ENCODE data around the gene ARG2.

The ARG2 gene

DNA sequence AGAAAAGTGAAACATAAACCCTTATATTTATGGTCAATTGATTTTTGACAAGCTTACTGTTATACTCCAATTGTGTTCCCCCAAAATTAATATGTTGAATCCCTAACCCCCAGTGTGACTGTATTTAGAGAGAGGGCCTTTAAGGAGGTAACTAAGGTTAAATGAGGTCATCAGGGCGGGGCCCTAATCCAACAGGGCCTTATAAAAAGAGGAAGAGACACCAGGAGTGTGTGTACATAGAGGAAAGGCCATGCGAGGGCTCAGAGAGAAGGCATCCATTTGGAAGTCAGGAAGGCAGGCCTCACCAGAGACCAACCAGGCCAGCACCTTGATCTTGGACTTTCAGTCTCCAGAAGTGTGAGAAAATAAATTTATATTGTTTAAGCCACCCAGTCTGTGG is 61.2 kb downstream of the ARG2 start:
- no peaks in the 10 kb centered on the region for H3K9me3 ChIP-seq (replicated peaks; ENCODE audit: insufficient read depth, low read length)
- no peaks in the 10 kb centered on the region for H3K79me2 ChIP-seq (ENCODE audit: low read length)
- no peak overlapping the region for H3K4me2 ChIP-seq (ENCODE audit: low read depth, low read length)
- TF ChIP-seq, protein P1, sequence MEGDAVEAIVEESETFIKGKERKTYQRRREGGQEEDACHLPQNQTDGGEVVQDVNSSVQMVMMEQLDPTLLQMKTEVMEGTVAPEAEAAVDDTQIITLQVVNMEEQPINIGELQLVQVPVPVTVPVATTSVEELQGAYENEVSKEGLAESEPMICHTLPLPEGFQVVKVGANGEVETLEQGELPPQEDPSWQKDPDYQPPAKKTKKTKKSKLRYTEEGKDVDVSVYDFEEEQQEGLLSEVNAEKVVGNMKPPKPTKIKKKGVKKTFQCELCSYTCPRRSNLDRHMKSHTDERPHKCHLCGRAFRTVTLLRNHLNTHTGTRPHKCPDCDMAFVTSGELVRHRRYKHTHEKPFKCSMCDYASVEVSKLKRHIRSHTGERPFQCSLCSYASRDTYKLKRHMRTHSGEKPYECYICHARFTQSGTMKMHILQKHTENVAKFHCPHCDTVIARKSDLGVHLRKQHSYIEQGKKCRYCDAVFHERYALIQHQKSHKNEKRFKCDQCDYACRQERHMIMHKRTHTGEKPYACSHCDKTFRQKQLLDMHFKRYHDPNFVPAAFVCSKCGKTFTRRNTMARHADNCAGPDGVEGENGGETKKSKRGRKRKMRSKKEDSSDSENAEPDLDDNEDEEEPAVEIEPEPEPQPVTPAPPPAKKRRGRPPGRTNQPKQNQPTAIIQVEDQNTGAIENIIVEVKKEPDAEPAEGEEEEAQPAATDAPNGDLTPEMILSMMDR (IDR thresholded peaks at IDR 0.05; ENCODE audit: low read length): no peak
- TF ChIP-seq EZH2phosphoT487 (IDR thresholded peaks at IDR 0.05; ENCODE audit: low read length) (no peak), EZH2 (optimal IDR thresholded peaks at IDR 0.05; ENCODE audit: low read depth, low read length) (no peak)
- H3K9ac ChIP-seq (ENCODE audit: low read length): no peak overlapping the region
- no peak overlapping the region for H3K4me3 ChIP-seq (ENCODE audit: low read length)
- DNase-seq: no peak
- H3K36me3 ChIP-seq (replicated peaks; ENCODE audit: insufficient read depth, low read length): no peaks in the 10 kb centered on the region
- H3F3A ChIP-seq (ENCODE audit: insufficient read depth, low read length): no peaks in the 10 kb centered on the region
- H2AFZ ChIP-seq (ENCODE audit: low read length): no peak overlapping the region
- H3K27ac ChIP-seq (ENCODE audit: low read length): no peak overlapping the region
- no peaks in the 10 kb centered on the region for H4K20me1 ChIP-seq (ENCODE audit: insufficient read depth, low read length)
- no peaks in the 10 kb centered on the region for H3K4me1 ChIP-seq (ENCODE audit: low read length)
- H3K27me3 ChIP-seq (replicated peaks; ENCODE audit: insufficient read depth, low read length): no peaks in the 10 kb centered on the region
- H3K9me2 ChIP-seq (replicated peaks; ENCODE audit: insufficient read depth, low read length): no peaks in the 10 kb centered on the region

DNA sequence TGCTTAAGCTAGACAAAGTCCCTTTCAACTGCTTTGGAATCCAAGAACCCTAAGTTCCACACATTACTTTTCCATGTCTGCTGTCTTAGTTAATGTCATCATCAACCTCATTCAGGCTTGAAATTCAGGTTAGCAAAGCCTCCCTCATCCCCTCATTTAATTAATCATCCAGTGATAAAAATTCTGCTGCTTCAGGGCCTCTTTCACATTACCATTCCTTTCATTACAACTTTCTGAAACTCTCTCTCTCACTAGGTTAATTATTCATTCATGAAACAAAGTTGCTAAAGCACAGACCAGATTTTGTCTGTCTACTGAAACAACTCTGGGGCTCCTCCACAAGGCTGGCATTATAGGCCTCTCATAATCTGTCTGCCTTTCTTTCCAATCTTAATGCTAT is 64.1 kb downstream of the ARG2 start:
- no peak for DNase-seq
- TF ChIP-seq, protein P1 (IDR thresholded peaks at IDR 0.05; ENCODE audit: low read length): no peak
- no peak for TF ChIP-seq EZH2 (optimal IDR thresholded peaks at IDR 0.05; ENCODE audit: low read depth, low read length)
- no peak for TF ChIP-seq EZH2phosphoT487 (IDR thresholded peaks at IDR 0.05; ENCODE audit: low read length)
- H3K9ac ChIP-seq (ENCODE audit: low read length): no peak overlapping the region
- no peak overlapping the region for H3K4me3 ChIP-seq (ENCODE audit: low read length)
- H3K4me2 ChIP-seq (ENCODE audit: low read depth, low read length): no peak overlapping the region
- no peaks in the 10 kb centered on the region for H3K79me2 ChIP-seq (ENCODE audit: low read length)
- H3F3A ChIP-seq (ENCODE audit: insufficient read depth, low read length): no peaks in the 10 kb centered on the region
- H3K9me2 ChIP-seq (replicated peaks; ENCODE audit: insufficient read depth, low read length): no peaks in the 10 kb centered on the region
- H4K20me1 ChIP-seq (ENCODE audit: insufficient read depth, low read length): no peaks in the 10 kb centered on the region
- no peaks in the 10 kb centered on the region for H3K27me3 ChIP-seq (replicated peaks; ENCODE audit: insufficient read depth, low read length)
- H3K9me3 ChIP-seq (replicated peaks; ENCODE audit: insufficient read depth, low read length): no peaks in the 10 kb centered on the region
- no peak overlapping the region for H3K27ac ChIP-seq (ENCODE audit: low read length)
- H3K36me3 ChIP-seq (replicated peaks; ENCODE audit: insufficient read depth, low read length): no peaks in the 10 kb centered on the region
- H3K4me1 ChIP-seq (ENCODE audit: low read length): no peaks in the 10 kb centered on the region
- H2AFZ ChIP-seq (ENCODE audit: low read length): no peak overlapping the region

DNA sequence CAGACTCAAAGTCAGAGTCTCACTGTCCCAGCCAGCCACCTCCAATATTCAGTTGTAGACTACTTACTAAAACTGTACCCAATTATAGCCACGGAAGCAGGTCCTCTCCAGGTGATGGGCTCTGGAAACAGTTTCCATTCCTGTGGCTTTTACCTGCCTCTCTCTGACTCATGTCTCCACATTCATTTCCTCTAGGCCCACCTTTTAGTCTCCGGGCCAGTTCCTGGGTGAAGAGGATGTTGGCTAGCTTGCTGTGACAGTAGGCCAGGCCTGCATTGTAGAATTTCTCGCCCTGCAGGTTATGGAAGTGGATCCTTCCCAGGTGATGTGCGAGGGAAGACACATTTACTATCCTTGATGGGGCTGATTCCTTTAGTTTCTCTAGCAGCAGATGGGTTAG is 70.3 kb downstream of the ARG2 start:
- Histone ChIP-seq H3K4me1 (ENCODE audit: low read length) (no peaks in the 10 kb centered on the region), H3K9me3 (replicated peaks; ENCODE audit: insufficient read depth, low read length) (no peaks in the 10 kb centered on the region), H3K9ac (ENCODE audit: low read length) (no peak overlapping the region), H3K9me2 (replicated peaks; ENCODE audit: insufficient read depth, low read length) (no peaks in the 10 kb centered on the region), H3K27ac (ENCODE audit: low read length) (no peak overlapping the region), H2AFZ (ENCODE audit: low read length) (no peak overlapping the region), H4K20me1 (ENCODE audit: insufficient read depth, low read length) (no peaks in the 10 kb centered on the region), H3K4me3 (ENCODE audit: low read length) (no peak overlapping the region), H3F3A (ENCODE audit: insufficient read depth, low read length) (peaks cover 2% of the 10 kb centered on the region; the same call in 1 of the 2 replicates), H3K79me2 (ENCODE audit: low read length) (no peaks in the 10 kb centered on the region), H3K27me3 (replicated peaks; ENCODE audit: insufficient read depth, low read length) (no peaks in the 10 kb centered on the region), H3K36me3 (replicated peaks; ENCODE audit: insufficient read depth, low read length) (no peaks in the 10 kb centered on the region), H3K4me2 (ENCODE audit: low read depth, low read length) (no peak overlapping the region)
- TF ChIP-seq EZH2 (optimal IDR thresholded peaks at IDR 0.05; ENCODE audit: low read depth, low read length) (no peak), EZH2phosphoT487 (IDR thresholded peaks at IDR 0.05; ENCODE audit: low read length) (no peak)
- TF ChIP-seq, protein P1 (IDR thresholded peaks at IDR 0.05; ENCODE audit: low read length): no peak
- DNase-seq: no peak
